Stimulated activated CD4-positive, alpha-beta T cell treated with anti-CD3 and anti-CD28 coated beads, Interleukin-1b, Interleukin-23, amount 100 ng/mL, for 4 hours (primary cell): ENCODE measurements around the gene UCMA.

Experiments used
- DNase-seq, 2 donors: peaks; one replicate each; pipeline ENCODE4 v3.0.0-alpha.2; 2020; ENCODE audit warnings: low read depth in 2 of 2

UCMA gene

GRCh38 chr10:13233358-13233757, 816 bp downstream of the UCMA start:
- no peak for DNase-seq

GRCh38 chr10:13231808-13232207, 2.4 kb downstream of the UCMA start:
- no peak for DNase-seq

GRCh38 chr10:13231190-13231589, 3.0 kb downstream of the UCMA start:
- no peak for DNase-seq

- DNase-seq, result no peak
These were observed 7.1 kb downstream of the UCMA start for GRCh38 chr10:13227031-13227430.

DNA sequence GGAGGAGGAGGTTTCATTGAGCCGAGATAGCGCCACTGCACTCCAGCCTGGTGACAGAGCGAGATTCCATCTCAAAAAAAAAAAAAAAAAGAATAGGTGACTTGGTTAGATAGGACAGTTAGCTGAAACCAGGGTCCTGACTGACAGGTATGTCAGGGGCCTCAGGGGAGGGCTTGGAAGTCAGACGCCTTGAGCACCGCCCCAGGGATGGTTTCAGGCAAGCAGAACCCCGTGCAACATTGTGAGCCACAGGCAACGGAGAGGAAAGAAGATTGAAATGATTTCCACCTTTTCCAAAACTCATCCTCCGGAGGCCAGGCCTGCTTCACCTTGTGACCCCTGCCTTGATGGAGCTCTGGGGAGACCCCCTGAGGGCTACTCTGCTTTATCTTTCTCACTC, 8.6 kb downstream of the UCMA start:
- no peak for DNase-seq

GRCh38 chr10:13224210-13224995, 9.8 kb downstream of the UCMA start:
- DNase-seq, result no peak

DNA sequence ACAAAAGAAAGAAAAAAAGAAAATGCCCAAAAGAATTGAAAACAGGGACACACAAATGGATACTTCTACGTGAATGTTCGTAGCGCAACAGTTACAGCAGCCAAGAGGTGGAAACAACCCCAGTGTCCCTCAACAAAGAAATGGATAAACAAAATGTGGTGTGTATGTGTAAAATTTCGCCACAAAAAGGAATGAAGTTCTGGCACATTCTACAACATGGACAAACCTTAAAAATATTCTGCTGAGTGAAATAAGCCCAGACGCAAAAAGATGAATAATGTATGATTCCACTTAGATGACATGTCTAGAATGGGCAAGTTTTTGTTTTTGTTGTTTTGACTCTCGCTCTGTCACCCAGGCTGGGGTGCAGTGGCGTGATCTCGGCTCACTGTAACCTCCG, 10.9 kb downstream of the UCMA start:
- DNase-seq, result no peak

GRCh38 chr10:13222566-13222965, 11.6 kb downstream of the UCMA start:
- DNase-seq, result no peak

DNA sequence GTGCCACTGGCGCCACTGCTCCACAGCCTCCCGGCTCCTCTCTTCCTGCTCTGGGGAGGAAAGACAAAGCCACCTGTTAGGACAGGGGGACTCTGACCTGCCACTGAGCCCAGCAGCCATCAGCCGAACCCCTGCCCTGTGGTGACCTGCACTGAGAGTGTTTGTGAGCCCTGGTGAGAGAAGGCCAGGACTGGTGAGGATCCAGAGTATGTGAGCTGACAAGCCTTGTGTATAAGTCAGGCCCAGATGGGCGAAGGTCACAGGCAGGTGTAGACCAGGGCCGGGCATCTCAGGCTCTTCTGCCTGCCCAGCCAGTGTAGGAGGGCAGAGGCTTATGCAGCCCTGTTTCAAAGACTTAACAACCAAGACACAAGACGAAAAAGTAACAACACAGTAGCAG, 12.0 kb downstream of the UCMA start:
- DNase-seq, result no peak

GRCh38 chr10:13221572-13221971, 12.6 kb downstream of the UCMA start:
- no peak for DNase-seq

DNA sequence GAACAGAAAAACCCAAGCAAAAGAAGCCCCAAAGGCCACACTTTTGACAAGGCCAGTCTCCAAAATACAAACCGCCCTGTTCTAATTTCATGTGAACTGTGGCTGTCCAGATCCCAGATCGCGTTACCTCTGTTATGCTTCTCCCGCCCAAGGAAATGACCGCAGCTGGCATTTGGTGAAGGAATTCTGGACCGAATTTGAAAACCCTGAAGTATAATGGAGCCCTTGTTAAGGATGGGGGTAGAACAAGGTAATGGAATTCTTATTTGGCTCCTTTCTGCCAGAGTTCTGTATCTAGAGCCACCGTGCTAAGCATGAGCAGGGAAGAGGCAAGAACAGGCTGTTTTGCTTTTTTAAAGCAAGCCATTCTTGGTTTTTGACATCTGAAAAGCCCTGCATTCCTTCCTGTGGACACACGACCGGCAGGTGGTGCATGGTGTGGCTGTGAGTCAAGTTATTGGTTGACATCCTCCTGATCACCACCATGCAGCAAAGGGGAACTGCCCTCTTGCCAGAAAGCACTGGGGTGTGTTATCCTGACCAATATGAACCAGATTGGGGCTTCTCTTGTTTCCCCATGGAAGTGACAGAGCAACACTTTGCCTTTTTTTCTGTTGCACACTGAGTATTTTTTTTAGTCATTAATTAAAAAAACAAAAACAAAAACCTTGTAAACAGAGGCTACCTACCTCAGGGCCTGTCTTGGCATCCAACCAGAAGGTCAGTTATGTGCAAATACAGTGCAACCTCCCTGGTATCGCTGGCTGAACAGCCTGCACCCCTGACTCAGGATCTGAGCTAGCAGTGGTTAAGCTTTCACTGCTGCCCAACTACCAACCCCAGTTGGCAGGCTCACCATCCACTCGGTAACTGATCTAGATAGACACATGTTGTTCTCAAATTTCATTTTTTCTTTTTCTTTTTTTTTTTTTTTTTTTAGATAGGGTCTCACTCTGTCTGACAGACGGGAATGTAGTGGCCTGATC, 14.2 kb downstream of the UCMA start:
- no peak for DNase-seq

DNA sequence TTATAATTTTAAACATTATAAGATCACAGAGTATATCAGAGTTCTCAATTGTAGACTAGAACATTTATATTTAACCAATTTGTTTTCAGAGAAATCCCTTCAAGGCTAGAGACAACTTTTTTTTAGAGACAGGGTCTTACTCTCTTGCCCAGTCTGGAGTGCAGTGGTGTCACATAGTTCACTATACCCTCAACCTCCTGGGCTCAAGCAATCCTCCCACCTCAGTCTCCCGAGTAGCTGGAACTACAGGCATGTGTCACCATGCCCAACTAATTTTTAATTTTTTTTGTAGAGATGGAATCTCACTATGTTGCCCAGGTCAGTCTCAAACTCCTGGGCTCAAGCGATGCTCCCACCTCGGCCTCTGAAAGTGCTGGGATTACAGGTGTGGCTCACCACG, 15.3 kb downstream of the UCMA start:
- DNase-seq, result no peak

DNA sequence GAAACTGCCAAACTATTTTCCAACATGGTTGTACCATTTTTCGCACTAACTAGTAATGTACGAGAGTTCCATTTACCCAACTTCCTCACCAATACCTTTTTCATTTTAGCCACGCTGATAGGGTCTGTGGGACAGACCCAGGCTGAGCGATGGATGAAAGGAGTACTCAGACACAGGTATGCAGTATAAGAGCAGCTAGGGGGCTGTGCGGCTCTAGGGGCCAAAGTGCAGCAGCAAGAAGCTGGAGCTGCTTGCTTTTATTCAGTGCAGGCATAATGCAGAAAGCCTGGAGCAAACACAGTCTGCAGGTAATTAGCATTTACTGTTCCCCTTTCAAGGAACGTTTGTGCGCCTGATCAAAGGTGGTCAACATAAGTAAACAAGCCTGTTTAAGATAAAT, 21.0 kb downstream of the UCMA start:
- DNase-seq, result no peak

- no peak for DNase-seq
These were observed 27.4 kb downstream of the UCMA start for GRCh38 chr10:13206546-13207443.

DNA sequence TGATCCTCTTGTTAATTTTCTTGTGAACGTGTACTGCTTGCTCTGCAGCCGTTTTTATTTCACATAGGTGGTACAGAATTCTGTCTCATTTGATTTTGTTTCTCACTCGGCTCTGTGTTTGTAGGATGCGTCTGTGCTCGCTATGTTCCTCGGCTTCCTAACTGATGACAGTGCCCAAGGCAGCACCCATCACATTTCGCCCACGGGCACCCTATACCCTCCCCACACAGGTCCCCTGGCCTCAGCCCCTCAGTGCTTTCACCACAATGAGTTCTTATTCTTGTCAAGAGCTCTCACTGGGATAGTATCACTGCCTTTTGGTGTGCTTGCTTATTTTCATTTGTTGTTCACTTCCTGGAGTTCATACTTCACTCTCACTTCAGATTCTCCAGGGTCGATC, 28.1 kb downstream of the UCMA start:
- no peak for DNase-seq

- DNase-seq, result no peak
These were observed 33.0 kb downstream of the UCMA start for GRCh38 chr10:13201132-13201531.

- DNase-seq, result no peak
These were observed 39.2 kb downstream of the UCMA start for GRCh38 chr10:13195016-13195415.

- no peak for DNase-seq
These were observed 40.5 kb downstream of the UCMA start for GRCh38 chr10:13193637-13194036.

- no peak for DNase-seq
These were observed 42.8 kb downstream of the UCMA start for GRCh38 chr10:13191362-13191761.

- no peak for DNase-seq
These were observed 43.4 kb downstream of the UCMA start for GRCh38 chr10:13190816-13191215.

GRCh38 chr10:13189961-13190360, 44.2 kb downstream of the UCMA start:
- DNase-seq, result no peak

DNA sequence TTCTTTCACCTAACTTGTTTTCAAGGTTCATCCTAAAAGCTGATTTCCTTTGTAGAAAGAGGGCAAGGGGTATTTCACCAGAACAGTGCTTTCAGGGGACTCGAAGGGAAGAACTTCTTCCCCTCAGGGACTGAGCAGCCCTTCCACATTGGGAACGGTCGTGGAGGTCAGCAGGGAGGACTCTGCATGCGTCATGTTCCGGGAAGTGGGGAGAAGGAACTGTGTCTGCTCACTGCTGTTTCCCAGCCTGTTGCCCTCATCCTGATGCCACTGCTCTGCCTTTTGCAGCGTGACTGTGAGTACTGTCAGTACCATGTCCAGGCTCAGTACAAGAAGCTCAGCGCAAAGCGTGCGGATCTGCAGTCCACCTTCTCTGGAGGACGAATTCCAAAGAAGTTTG, 45.6 kb downstream of the UCMA start:
- no peak for DNase-seq
